ENCODE results near the gene KCNQ4. TPM values are rescaled to one million over a fixed set of nuclear protein-coding genes. Genes with fewer than 3 reads are reported as not detected.

KCNQ4 gene
- total RNA-seq, 1 experiment from 2014 or later = 0.06 TPM

DNA sequence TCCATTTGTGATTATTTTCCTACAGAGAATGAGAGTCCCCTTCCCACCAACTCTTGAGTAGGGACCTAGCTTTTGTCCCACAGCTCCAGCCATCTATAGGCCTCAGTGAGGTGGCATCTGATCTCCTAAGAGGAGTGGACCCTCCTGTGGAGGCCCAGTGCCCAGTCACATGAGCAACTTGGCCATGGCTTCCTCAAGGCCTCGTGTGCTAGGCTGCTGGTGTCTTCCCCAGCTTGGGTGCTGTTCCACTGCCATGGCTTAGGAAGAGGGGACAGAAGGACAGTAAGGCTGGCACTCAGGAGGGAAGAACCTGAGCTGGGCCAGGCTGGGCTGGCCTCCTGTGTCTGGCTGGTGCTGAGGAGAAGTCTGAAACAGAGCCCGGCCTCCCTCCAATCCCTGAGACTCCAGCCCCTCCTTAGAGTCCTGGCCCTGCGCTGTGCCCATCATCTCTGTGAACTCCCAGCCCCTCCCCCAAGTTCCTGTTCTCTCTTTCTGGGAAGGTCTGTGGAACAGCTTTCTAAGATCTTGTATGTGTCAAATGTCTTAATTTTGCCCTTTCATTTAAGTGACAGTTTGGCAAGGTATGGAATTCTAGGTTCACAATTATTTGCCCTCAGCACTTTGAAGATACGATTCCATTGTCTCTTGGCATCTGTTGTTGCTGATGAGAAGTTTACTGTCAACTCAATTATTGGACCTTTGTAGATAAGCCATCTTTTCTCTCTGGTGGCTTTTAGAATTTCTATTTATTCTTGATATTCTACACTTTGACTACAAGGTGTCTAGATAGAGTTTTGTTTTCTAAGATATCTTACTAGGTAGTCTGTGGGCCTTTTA is 7.1 kb upstream of the KCNQ4 start:
- DNase-seq (ENCODE audit: low read depth) = no peak

- DNase-seq (ENCODE audit: low read depth) = no peak
Observed at GRCh38 chr1:40777224-40777970, 6.2 kb upstream of the KCNQ4 start.

DNA sequence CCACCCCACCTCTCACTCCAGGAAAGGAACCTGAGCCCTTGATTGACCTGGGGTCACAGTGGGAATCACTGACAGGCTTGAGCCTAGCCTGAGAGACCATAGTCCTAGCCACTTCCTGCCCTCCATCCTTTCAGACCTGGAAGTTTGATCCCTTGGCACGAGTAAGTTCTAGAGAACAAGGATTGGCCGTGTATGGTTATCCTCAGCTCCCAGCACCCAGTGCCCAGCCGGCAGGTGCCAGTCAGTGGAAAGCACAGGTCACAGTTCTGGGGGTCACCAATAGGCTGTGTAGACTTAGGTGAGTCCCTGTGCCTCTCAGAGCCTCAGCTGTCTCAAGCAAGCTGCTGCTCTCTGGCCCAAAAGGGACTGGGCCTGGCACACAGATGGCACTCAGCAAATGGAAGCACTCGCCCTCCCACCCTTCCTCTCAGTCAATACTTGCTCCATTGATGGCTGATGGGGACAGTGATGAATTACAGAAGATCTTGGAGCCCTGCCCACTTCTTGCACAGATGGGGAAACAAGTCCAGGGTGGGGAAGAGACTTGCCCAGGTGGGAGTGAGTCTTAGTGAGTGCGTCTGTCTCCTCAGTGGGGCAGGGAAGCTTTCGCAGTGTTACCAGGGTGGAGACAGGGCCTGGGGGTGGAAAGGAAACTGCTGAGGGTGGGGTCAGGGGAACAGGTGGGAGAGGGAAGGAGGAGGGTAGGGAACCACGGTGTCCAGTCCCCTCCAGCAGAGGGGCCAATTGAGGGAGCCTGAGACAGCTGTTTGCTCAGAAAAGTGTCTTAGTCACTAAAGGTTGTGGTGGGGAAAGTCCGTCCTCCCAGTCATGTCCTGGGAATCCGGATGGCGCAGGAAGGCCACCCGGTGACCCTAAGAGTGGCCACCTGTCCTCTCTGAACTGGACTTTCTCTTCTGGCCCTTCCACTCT is 2.6 kb upstream of the KCNQ4 start:
- DNase-seq (ENCODE audit: low read depth) = no peak

DNA sequence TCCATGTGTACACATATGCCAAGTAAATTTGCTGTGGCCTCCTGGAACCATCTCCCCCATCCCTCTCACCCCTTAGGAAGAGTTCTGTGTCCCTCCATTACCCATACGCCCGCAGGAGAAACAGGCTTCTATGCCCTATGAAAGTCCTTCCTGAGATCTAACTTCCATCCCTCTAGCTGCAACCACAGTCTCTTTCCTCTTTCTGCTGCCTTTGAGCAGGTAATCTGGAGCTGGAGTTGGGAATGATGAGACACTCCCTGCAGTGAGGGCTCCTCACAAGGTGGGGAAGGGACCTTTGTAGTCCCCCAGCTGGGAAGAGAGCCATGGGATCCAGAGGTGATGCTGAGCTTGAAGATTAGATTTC is 2.0 kb upstream of the KCNQ4 start:
- DNase-seq (ENCODE audit: low read depth) = no peak

DNA sequence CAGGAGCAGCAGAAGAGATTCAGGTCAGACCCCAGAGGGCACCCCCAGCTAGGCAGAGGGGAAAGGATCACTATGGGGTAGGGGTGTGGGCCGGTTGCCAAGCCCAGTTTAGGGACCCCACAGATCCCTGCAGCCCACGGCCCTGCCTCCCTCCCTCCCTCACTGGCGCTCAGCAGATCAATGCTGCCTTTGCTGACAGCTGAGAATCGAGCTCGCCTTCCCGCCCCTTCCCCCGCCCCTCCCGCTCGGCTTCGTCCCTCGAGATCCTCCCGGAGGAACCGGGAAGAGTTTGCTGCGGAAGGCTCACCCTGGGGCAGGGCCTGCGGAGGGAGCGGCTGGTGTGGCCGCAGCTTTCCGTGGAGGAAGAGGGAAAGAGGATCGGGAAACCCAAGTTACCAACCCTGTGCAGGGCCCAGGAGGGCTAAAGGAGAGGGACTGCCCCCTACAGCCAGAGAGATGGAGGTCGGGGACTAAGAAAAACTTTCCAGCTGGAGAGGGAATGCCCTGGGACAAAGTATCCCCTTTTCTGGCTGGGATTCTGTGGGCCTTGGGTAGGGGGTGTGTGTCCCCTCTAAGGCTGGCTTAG is 1.1 kb upstream of the KCNQ4 start:
- DNase-seq (ENCODE audit: low read depth) = no peak

DNA sequence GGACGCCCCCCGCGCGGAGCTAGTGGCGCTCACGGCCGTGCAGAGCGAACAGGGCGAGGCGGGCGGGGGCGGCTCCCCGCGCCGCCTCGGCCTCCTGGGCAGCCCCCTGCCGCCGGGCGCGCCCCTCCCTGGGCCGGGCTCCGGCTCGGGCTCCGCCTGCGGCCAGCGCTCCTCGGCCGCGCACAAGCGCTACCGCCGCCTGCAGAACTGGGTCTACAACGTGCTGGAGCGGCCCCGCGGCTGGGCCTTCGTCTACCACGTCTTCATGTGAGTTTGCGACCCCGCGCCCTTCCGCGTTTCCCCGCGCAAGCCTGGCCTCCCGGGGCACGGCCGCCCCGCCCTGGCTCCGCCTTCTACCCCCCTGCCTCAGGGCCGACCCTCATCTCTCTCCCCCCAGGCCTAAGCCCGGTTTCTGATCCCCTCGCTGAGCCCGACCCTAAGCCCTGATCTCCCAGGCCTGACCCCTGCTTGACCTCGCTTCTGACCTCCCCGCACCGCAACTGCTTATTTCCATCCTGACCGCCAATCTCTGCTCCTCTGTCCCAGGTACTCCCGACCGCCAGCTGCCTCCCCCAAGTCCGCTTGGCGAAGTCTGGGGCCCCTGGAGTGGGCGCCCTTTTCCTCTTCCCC is 669 bp downstream of the KCNQ4 start:
- DNase-seq (ENCODE audit: low read depth) = no peak

DNA sequence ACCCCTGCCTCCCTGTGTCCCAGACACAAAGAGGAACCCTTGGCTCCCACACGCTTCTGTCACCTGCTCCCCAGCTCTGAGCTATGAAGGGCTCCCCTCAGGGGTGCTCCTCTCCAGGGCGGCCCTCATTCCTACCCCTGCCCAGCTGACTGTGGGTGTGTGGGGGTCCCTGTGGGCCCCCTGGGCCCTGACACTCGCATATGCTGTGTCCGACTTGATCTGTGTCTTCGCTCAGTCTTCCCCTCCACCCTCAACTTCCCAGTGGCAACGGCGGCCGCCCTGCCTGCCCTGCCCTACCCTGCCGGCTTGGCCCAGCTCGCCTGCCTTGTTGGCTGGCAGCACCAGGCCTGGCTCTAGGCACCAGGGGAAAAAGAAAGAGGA is 1.2 kb downstream of the KCNQ4 start:
- DNase-seq (ENCODE audit: low read depth) = no peak

DNA sequence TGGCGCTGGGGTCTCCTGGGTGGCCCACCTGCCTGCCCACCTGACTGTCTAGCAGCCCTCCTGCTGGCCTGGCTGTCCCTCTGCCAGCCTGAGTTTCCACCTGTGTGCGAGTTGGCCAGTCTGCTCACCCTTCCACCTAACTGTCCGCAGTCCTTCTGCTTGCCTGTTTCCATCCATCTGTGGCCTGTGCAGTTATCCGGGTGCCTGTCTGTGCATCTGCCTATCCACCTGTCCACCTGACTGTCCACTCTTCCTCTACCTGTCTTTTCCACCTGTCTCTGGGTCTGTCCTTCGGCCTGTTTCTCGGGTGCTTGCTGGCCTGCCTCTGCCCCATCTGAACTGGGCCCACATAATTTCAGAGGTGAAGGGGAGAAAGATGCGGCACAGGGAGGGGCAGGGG is 1.9 kb downstream of the KCNQ4 start:
- no peak for DNase-seq (ENCODE audit: low read depth)

DNA sequence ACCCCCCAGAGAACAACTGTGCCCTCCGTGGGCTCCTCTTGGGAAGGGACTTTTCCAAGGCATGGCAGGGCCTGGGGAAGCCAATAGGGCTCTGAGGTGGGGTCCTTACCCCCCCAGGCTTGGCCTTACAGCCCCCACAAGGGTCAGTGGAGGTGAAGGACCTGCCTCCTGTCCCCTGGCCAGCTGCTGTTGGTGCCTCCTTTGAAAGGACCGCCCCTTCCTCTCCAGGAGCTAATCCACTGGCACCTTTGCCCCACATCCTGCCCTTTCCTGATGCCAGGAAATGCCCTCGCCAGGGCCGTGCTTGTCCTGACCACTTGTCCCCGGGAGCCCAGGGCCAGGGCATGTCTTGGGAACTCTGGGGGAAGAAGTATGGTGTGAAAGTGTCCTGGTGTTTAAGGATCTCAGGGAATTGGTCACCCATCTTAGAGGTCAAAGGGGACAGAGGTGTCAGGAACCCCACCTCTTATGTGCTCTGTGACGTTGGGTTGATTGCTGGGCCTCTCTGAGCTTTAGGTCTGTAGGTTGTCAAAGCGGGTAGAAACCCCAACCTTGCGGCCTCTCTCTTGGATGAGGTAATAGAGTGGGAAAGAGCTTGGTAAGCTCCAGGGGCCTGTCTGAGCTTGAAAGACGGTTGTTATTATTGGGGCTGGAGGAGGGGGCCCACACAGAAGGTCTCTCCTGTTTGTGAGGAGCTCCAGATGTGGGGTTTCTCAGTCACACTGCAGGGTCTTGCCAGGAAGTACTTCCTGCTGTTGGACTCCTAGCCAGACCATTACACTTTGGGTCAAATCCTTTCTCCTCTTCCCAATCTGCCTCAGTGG is 2.8 kb downstream of the KCNQ4 start:
- no peak for DNase-seq (ENCODE audit: low read depth)

DNA sequence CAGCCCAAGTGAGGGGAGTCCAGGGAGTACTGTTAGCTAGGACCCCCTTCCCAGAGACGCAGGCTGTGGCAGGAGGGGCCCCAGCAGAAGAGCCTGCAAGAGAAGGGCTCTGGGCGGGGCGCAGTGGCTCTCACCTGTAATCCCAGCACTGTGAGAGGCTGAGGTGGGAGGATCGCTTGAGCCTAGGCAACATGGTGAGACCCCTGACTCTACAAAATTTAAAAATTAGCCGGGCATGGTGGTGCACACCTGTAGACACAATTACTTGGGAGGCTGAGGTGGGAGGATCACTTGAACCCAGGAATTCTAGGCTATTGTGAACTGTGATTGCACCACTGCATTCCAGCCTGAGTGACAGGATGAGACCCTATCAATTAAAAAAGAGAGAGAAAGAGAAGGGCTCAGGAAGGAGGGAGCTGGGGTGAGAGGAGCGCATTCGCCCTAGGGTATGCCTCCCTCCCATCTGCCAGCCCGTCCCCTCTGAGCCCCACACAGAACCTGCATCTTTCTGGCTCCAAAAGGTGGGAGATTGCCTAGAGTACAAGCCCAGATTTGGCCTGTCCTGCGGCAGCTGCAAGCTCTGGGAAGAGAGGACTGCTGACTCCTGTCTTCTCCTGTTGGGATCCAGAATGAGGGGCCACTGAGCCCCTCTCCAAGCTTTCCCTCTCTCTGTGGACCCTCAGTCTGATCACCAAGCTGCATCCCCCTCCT is 3.6 kb downstream of the KCNQ4 start:
- no peak for DNase-seq (ENCODE audit: low read depth)

GRCh38 chr1:40787737-40788560 is 4.4 kb downstream of the KCNQ4 start:
- no peak for DNase-seq (ENCODE audit: low read depth)

- DNase-seq (ENCODE audit: low read depth) = no peak
Observed at GRCh38 chr1:40788561-40789341, 5.2 kb downstream of the KCNQ4 start.

- no peak for DNase-seq (ENCODE audit: low read depth)
Observed at GRCh38 chr1:40789342-40789598, 5.7 kb downstream of the KCNQ4 start.

- DNase-seq (ENCODE audit: low read depth) = no peak
Observed at GRCh38 chr1:40789661-40790430, 6.3 kb downstream of the KCNQ4 start.

GRCh38 chr1:40792036-40792435 is 8.4 kb downstream of the KCNQ4 start:
- DNase-seq (ENCODE audit: low read depth) = no peak

- DNase-seq (ENCODE audit: low read depth) = no peak
Observed at GRCh38 chr1:40793617-40794016, 10.0 kb downstream of the KCNQ4 start.

DNA sequence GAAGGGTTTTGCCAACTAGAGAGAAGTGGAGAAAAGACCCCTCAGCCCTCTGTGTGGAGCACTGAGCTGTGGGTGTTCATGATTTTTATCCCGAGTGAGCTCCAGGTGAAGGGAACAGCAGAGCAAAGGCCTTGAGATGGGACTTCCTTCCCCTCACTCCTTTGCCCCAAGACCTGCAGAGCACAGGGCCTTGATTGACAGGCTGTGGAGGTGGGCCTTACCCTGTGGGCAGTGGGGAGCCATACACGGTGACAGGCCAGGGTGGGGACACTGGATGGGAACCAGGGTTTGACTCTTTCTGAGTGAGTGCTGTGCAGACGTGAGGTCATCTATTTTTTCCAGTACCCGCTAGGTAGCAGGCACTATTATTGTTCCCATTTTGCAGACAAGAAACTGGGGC is 10.5 kb downstream of the KCNQ4 start:
- no peak for DNase-seq (ENCODE audit: low read depth)
